AG04450 (cell line): Measurements from ENCODE around the gene ENDOU. TPM values are rescaled to one million over a fixed set of nuclear protein-coding genes. Genes with fewer than 3 reads are reported as not detected.

Experiments
- CTCF ChIA-PET: fragments of 300-600, 350-600 bp; formaldehyde crosslinking; extraction: SDS; loops from one replicate; lab custom pipeline; 2022; ENCODE audit warnings: antibody characterized with exemption, inconsistent platforms; lab: Charles Lee
- POLR2A ChIA-PET: fragments of 350-600 bp; formaldehyde crosslinking; extraction: SDS; loops from one replicate; lab custom pipeline; 2021; ENCODE audit warnings: antibody characterized with exemption, inconsistent platforms; lab: Yijun Ruan, JAX
- DNase-seq: peaks from one replicate; pipeline ENCODE4 v3.0.0-alpha.2; 2011; ENCODE audit warnings: low read depth, low spot score
- H3K27ac ChIP-seq: one replicate; pipeline ENCODE4 v1.5.1; 2012; ENCODE audit warnings: low read depth, low read length, control low read depth
- H3K27me3 ChIP-seq: one replicate; pipeline ENCODE4 v1.6.0; 2012; ENCODE audit warnings: low read length; ENCODE audit not compliant: control insufficient read depth, insufficient read depth
- H3K4me3 ChIP-seq: 2 replicates; pipeline ENCODE4 v1.5.1; 2011; ENCODE audit warnings: mild to moderate bottlenecking, low read depth, low read length, control low read depth
- H3K9me3 ChIP-seq: 2 replicates; pipeline ENCODE4 v1.5.1; 2012; ENCODE audit warnings: low read length; ENCODE audit not compliant: control insufficient read depth, insufficient read depth
- CTCF ChIP-seq: IDR thresholded peaks from 2 replicates; pipeline ENCODE4 v1.5.1; 2011; ENCODE audit warnings: low read depth, low read length, control low read depth, inconsistent platforms
- polyA plus RNA-seq: library from polyadenylated mRNA; depleted of rRNA; stranded (reverse); fragments of >200 nt; gene quantifications from 2 replicates; pipeline ENCODE4 v1.2.3, GENCODE V29; 2011

Gene ENDOU
- polyA plus RNA-seq, 1 experiment: 0.10 TPM

- TF ChIP-seq CTCF: no peak
- POLR2A ChIA-PET: no interaction called here
- H3K27me3 ChIP-seq: no peaks in the 10 kb centered on the region
- no peak overlapping the region for H3K27ac ChIP-seq
- peaks cover 3% of the 10 kb centered on the region; the same call in 1 of the 2 replicates for H3K9me3 ChIP-seq
- no peak for DNase-seq
- no peak overlapping the region for H3K4me3 ChIP-seq
- CTCF ChIA-PET: interaction anchor here (0.6 to 5.9 kb wide), 4 partner anchors 11 to 1604 kb away, joined by 3 to 52 read pairs (median 6); no protein-coding TSS in a partner anchor
Observed at GRCh38 chr12:47729233-47729632, 3.9 kb upstream of the ENDOU start.

GRCh38 chr12:47725893-47726292 is 603 bp upstream of the ENDOU start:
- Histone ChIP-seq H3K27ac (peak overlapping the region; percentile 70), H3K9me3 (peaks cover 3% of the 10 kb centered on the region; the same call in 1 of the 2 replicates), H3K4me3 (no peak overlapping the region), H3K27me3 (no peaks in the 10 kb centered on the region)
- TF ChIP-seq CTCF: no peak
- no peak for DNase-seq
- CTCF ChIA-PET: interaction anchor here (0.9 to 4.4 kb wide), 6 partner anchors 10 to 113 kb away, joined by 4 to 28 read pairs (median 7); no protein-coding TSS in a partner anchor
- POLR2A ChIA-PET: no interaction called here

GRCh38 chr12:47722941-47723631 is 2.2 kb downstream of the ENDOU start:
- H3K27ac ChIP-seq: no peak overlapping the region
- TF ChIP-seq CTCF: no peak
- peaks cover 3% of the 10 kb centered on the region; the same call in 1 of the 2 replicates for H3K9me3 ChIP-seq
- ChIA-PET POLR2A (no interaction called here), CTCF (interaction anchor here (1.2 to 4.4 kb wide), 5 partner anchors 7 to 53 kb away, joined by 3 to 28 read pairs (median 4); no protein-coding TSS in a partner anchor)
- no peak overlapping the region for H3K4me3 ChIP-seq
- no peak for DNase-seq
- H3K27me3 ChIP-seq: no peaks in the 10 kb centered on the region

- DNase-seq: no peak
- POLR2A ChIA-PET: no interaction called here
- Histone ChIP-seq H3K4me3 (no peak overlapping the region), H3K27me3 (no peaks in the 10 kb centered on the region), H3K9me3 (peaks cover 3% of the 10 kb centered on the region; the same call in 1 of the 2 replicates), H3K27ac (no peak overlapping the region)
- CTCF ChIA-PET: interaction anchor here (1.0 to 1.7 kb wide), 3 partner anchors 44 to 117 kb away, joined by 3 to 4 read pairs (median 3); no protein-coding TSS in a partner anchor
- TF ChIP-seq CTCF: no peak
Observed at GRCh38 chr12:47722136-47722834, 3.0 kb downstream of the ENDOU start.
